ENCODE results near the gene MYH7. TPM values are rescaled to one million over a fixed set of nuclear protein-coding genes. Genes with fewer than 3 reads are reported as not detected.
"Not testable (repeated sequence)": the region's sequence is repeated elsewhere in the genome, so short reads cannot be mapped to it uniquely, and the experiment has no call there.

Gene MYH7
- total and polyA plus RNA-seq, 4 donors = 0.33 to 1.6 TPM; not detected in 2

- ATAC-seq (ENCODE audit: low FRiP score); H3K36me3 ChIP-seq (ENCODE audit: control insufficient read depth in 1 of 2, insufficient read depth in 2 of 2, low read length in 1 of 2); H3K27me3 ChIP-seq (ENCODE audit: control insufficient read depth in 1 of 2, insufficient read depth in 2 of 2, low read length in 1 of 2); H3K4me3 ChIP-seq (ENCODE audit: low read length in 2 of 2); DNase-seq; H3K27ac ChIP-seq (ENCODE audit: low read depth in 1 of 2, low read length in 2 of 2); H3K4me1 ChIP-seq (ENCODE audit: control insufficient read depth in 1 of 2, insufficient read depth in 2 of 2, low read length in 2 of 2); intact Hi-C loops (cut with DNase I); H3K9me3 ChIP-seq (ENCODE audit: control insufficient read depth, low read length): not testable (repeated sequence)
- 89 to 91% methylated on average over 16 of the region's 16 CpGs for WGBS, 2 donors
Measured at GRCh38 chr14:23400496-23401149, 34.8 kb downstream of the MYH7 start.

DNA sequence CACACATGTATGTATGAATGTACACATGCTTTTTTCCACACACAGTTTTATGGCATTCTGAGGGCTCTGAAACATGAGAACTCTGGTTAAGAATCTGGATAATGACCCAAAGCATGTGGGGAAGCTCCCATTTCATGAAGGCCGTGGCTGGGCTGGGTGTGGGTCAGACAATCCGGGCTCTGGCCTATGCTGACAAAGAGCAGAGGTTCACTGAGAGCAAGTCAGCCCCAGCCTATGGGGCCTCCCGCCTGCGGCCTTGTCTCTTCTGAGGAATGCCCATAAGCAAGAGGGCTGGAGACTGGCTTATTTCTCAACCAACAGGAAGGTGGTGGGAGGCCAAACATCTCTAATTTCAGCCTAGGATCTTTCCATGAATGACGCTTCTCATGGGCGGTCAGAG, 35.9 kb downstream of the MYH7 start:
- intact Hi-C loops (cut with DNase I) = no loop called here
- Histone ChIP-seq H3K4me3 (ENCODE audit: low read length in 2 of 2) (no peak overlapping the region), H3K27me3 (ENCODE audit: control insufficient read depth in 1 of 2, insufficient read depth in 2 of 2, low read length in 1 of 2) (no peaks in the 10 kb centered on the region), H3K4me1 (ENCODE audit: control insufficient read depth in 1 of 2, insufficient read depth in 2 of 2, low read length in 2 of 2) (no peaks in the 10 kb centered on the region), H3K36me3 (ENCODE audit: control insufficient read depth in 1 of 2, insufficient read depth in 2 of 2, low read length in 1 of 2) (no peaks in the 10 kb centered on the region), H3K9me3 (ENCODE audit: control insufficient read depth, low read length) (no peaks in the 10 kb centered on the region), H3K27ac (ENCODE audit: low read depth in 1 of 2, low read length in 2 of 2) (no peak overlapping the region)
- DNase-seq (no peak), ATAC-seq (ENCODE audit: low FRiP score) (no peak)
- WGBS, 2 donors = 73 to 74% methylated on average over 6 of the region's 6 CpGs

DNA sequence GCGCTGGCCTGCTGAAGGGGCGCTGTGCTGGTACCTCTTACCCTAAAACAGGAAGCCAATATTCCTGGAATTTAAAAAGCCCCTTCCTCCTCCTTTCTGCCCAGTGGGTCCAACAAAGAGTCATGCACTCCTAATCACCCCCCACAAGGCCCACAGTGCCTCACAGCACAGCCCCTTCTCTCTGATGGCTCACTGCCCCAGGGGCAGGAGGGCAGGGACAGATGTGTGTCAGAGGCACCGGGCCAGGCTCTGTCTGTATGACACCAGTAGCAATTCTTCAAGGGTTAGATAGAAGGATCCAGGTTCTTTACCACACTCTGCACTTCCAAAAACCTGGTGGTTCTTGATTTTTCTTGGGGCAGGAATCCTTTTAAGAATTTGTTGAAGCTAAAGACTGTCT, 36.3 kb downstream of the MYH7 start:
- Histone ChIP-seq H3K27me3 (ENCODE audit: control insufficient read depth in 1 of 2, insufficient read depth in 2 of 2, low read length in 1 of 2) (no peaks in the 10 kb centered on the region), H3K9me3 (ENCODE audit: control insufficient read depth, low read length) (no peaks in the 10 kb centered on the region), H3K4me1 (ENCODE audit: control insufficient read depth in 1 of 2, insufficient read depth in 2 of 2, low read length in 2 of 2) (no peaks in the 10 kb centered on the region), H3K36me3 (ENCODE audit: control insufficient read depth in 1 of 2, insufficient read depth in 2 of 2, low read length in 1 of 2) (no peaks in the 10 kb centered on the region), H3K4me3 (ENCODE audit: low read length in 2 of 2) (no peak overlapping the region), H3K27ac (ENCODE audit: low read depth in 1 of 2, low read length in 2 of 2) (no peak overlapping the region)
- no peak for ATAC-seq (ENCODE audit: low FRiP score)
- no peak for DNase-seq
- intact Hi-C loops (cut with DNase I) = no loop called here
- 88 to 92% methylated on average over 3 of the region's 3 CpGs for WGBS, 2 donors

DNA sequence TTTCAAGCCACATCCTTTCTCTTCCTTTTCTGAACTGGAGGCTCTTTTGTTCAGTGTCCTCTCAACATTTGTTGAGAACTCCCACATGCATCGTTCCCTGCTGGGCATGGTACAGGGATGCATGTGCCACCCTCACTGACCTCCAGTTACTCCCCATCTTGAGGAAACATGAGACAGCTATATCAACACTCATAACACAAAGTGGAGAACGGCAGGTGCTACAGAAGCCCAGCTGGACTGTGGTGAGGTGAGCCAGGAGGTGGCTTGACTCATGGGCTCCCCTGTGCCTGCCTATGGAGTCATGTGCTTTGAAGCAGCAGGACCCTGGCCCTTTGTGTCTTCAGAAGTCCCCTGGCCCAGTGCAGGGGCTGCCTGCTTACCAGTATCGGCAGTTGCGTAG, 37.1 kb downstream of the MYH7 start:
- H3K4me3 ChIP-seq (ENCODE audit: low read length in 2 of 2) = no peak overlapping the region
- H3K9me3 ChIP-seq (ENCODE audit: control insufficient read depth, low read length) = no peaks in the 10 kb centered on the region
- intact Hi-C loops (cut with DNase I) = no loop called here
- H3K27me3 ChIP-seq (ENCODE audit: control insufficient read depth in 1 of 2, insufficient read depth in 2 of 2, low read length in 1 of 2) = no peaks in the 10 kb centered on the region
- no peak overlapping the region for H3K27ac ChIP-seq (ENCODE audit: low read depth in 1 of 2, low read length in 2 of 2)
- H3K36me3 ChIP-seq (ENCODE audit: control insufficient read depth in 1 of 2, insufficient read depth in 2 of 2, low read length in 1 of 2) = no peaks in the 10 kb centered on the region
- 82 to 83% methylated on average over 4 of the region's 4 CpGs for WGBS, 2 donors
- no peaks in the 10 kb centered on the region for H3K4me1 ChIP-seq (ENCODE audit: control insufficient read depth in 1 of 2, insufficient read depth in 2 of 2, low read length in 2 of 2)
- DNase-seq = no peak
- ATAC-seq (ENCODE audit: low FRiP score) = no peak

GRCh38 chr14:23396781-23397407, 38.6 kb downstream of the MYH7 start:
- Histone ChIP-seq H3K36me3 (ENCODE audit: control insufficient read depth in 1 of 2, insufficient read depth in 2 of 2, low read length in 1 of 2) (no peaks in the 10 kb centered on the region), H3K27ac (ENCODE audit: low read depth in 1 of 2, low read length in 2 of 2) (no peak overlapping the region), H3K4me1 (ENCODE audit: control insufficient read depth in 1 of 2, insufficient read depth in 2 of 2, low read length in 2 of 2) (no peaks in the 10 kb centered on the region), H3K9me3 (ENCODE audit: control insufficient read depth, low read length) (no peaks in the 10 kb centered on the region), H3K27me3 (ENCODE audit: control insufficient read depth in 1 of 2, insufficient read depth in 2 of 2, low read length in 1 of 2) (no peaks in the 10 kb centered on the region), H3K4me3 (ENCODE audit: low read length in 2 of 2) (no peak overlapping the region)
- DNase-seq (no peak), ATAC-seq (ENCODE audit: low FRiP score) (no peak)
- intact Hi-C loops (cut with DNase I) = no loop called here
- WGBS, 2 donors = 94 to 95% methylated on average over 10 of the region's 10 CpGs

- H3K27me3 ChIP-seq (ENCODE audit: control insufficient read depth in 1 of 2, insufficient read depth in 2 of 2, low read length in 1 of 2) = no peaks in the 10 kb centered on the region
- no peaks in the 10 kb centered on the region for H3K4me1 ChIP-seq (ENCODE audit: control insufficient read depth in 1 of 2, insufficient read depth in 2 of 2, low read length in 2 of 2)
- no peaks in the 10 kb centered on the region for H3K9me3 ChIP-seq (ENCODE audit: control insufficient read depth, low read length)
- H3K27ac ChIP-seq (ENCODE audit: low read depth in 1 of 2, low read length in 2 of 2) = no peak overlapping the region
- intact Hi-C loops (cut with DNase I) = no loop called here
- no peak for ATAC-seq (ENCODE audit: low FRiP score)
- no peak for DNase-seq
- H3K4me3 ChIP-seq (ENCODE audit: low read length in 2 of 2) = no peak overlapping the region
- 84 to 93% methylated on average over 10 of the region's 10 CpGs for WGBS, 2 donors
- no peaks in the 10 kb centered on the region for H3K36me3 ChIP-seq (ENCODE audit: control insufficient read depth in 1 of 2, insufficient read depth in 2 of 2, low read length in 1 of 2)
Measured at GRCh38 chr14:23396126-23396525, 39.3 kb downstream of the MYH7 start.

DNA sequence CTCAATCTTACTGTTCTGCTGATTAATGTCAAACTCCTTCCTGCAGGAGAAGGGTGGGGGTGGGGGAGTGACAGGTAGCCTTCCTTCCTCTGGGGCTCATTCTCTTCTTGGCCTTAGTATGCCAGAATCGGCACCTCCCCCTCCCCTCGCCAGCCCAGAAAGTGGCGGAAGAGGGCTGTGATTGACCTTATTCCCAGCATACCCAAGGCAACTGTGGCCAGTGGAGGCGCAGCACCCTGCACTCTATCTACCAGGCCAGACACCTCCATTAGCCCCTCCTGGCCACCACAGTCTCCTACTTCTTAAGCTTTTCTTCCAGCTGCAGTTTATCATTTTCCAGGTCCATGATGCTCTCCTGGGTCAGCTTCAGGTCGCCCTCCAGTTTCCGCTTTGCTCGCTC, 42.8 kb downstream of the MYH7 start:
- Histone ChIP-seq H3K27ac (ENCODE audit: low read depth in 1 of 2, low read length in 2 of 2) (no peak overlapping the region), H3K4me1 (ENCODE audit: control insufficient read depth in 1 of 2, insufficient read depth in 2 of 2, low read length in 2 of 2) (no peaks in the 10 kb centered on the region), H3K4me3 (ENCODE audit: low read length in 2 of 2) (no peak overlapping the region), H3K36me3 (ENCODE audit: control insufficient read depth in 1 of 2, insufficient read depth in 2 of 2, low read length in 1 of 2) (no peaks in the 10 kb centered on the region), H3K9me3 (ENCODE audit: control insufficient read depth, low read length) (no peaks in the 10 kb centered on the region), H3K27me3 (ENCODE audit: control insufficient read depth in 1 of 2, insufficient read depth in 2 of 2, low read length in 1 of 2) (no peaks in the 10 kb centered on the region)
- 70 to 77% methylated on average over 7 of the region's 7 CpGs for WGBS, 2 donors
- intact Hi-C loops (cut with DNase I) = no loop called here
- no peak for DNase-seq
- ATAC-seq (ENCODE audit: low FRiP score) = no peak

GRCh38 chr14:23389871-23390270, 45.6 kb downstream of the MYH7 start:
- DNase-seq; H3K4me3 ChIP-seq (ENCODE audit: low read length in 2 of 2); H3K36me3 ChIP-seq (ENCODE audit: control insufficient read depth in 1 of 2, insufficient read depth in 2 of 2, low read length in 1 of 2); H3K27ac ChIP-seq (ENCODE audit: low read depth in 1 of 2, low read length in 2 of 2); intact Hi-C loops (cut with DNase I); H3K27me3 ChIP-seq (ENCODE audit: control insufficient read depth in 1 of 2, insufficient read depth in 2 of 2, low read length in 1 of 2); H3K9me3 ChIP-seq (ENCODE audit: control insufficient read depth, low read length); H3K4me1 ChIP-seq (ENCODE audit: control insufficient read depth in 1 of 2, insufficient read depth in 2 of 2, low read length in 2 of 2); ATAC-seq (ENCODE audit: low FRiP score): not testable (repeated sequence)
- WGBS, 2 donors = 95 to 100% methylated on average over 2 to 5 of the region's 19 CpGs

DNA sequence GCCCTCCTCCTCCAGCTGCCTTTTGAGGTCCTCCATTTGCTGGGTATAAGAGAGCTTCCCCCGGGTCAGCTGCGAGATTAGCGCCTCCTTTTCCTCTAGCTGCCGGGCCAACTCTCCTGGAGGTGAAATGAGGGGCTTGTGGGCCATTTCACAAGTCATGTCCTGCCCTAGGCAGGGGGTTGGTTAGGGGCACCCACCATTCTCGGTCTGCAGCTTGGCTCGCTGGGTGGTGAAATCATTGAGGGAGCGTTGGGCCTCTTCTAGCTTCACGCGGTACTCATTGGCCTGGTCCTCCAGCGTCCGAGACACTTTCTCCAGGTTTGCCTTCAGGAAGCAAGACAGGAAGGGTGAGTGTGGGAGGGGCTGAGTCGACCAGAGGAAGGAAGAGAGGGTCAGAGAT, 46.1 kb downstream of the MYH7 start:
- WGBS, 2 donors = 78 to 83% methylated on average over 12 of the region's 12 CpGs
- ATAC-seq (ENCODE audit: low FRiP score) = no peak
- H3K27me3 ChIP-seq (ENCODE audit: control insufficient read depth in 1 of 2, insufficient read depth in 2 of 2, low read length in 1 of 2) = no peaks in the 10 kb centered on the region
- no peak for DNase-seq
- H3K4me3 ChIP-seq (ENCODE audit: low read length in 2 of 2) = no peak overlapping the region
- H3K36me3 ChIP-seq (ENCODE audit: control insufficient read depth in 1 of 2, insufficient read depth in 2 of 2, low read length in 1 of 2) = no peaks in the 10 kb centered on the region
- intact Hi-C loops (cut with DNase I) = no loop called here
- H3K9me3 ChIP-seq (ENCODE audit: control insufficient read depth, low read length) = no peaks in the 10 kb centered on the region
- no peaks in the 10 kb centered on the region for H3K4me1 ChIP-seq (ENCODE audit: control insufficient read depth in 1 of 2, insufficient read depth in 2 of 2, low read length in 2 of 2)
- no peak overlapping the region for H3K27ac ChIP-seq (ENCODE audit: low read depth in 1 of 2, low read length in 2 of 2)

Data from aorta (tissue), 5 donors.